ENCODE results near the gene CFC1.
"Not testable (repeated sequence)": the region's sequence is repeated elsewhere in the genome, so short reads cannot be mapped to it uniquely, and the experiment has no call there.

CFC1 gene

GRCh38 chr2:130599393-130599792 is at the start of gene CFC1:
Gene CFC1, minus strand, starts transcription at chr2:130599575. Its CDS starts 288 bp downstream, at chr2:130599287.
- not testable (repeated sequence) for H3K4me3 ChIP-seq (ENCODE audit: low read depth, low read length)

GRCh38 chr2:130641688-130642087 is 42.3 kb upstream of the CFC1 start:
- H3K4me3 ChIP-seq (ENCODE audit: low read depth, low read length), result not testable (repeated sequence)

More at GRCh38 chr2:130599393-130599792, at the start of gene CFC1:
- DNase-seq (ENCODE audit: low read depth), result not testable (repeated sequence)

GRCh38 chr2:130638973-130639372 is 39.6 kb upstream of the CFC1 start:
- not testable (repeated sequence) for DNase-seq (ENCODE audit: low read depth); H3K4me3 ChIP-seq (ENCODE audit: low read depth, low read length)

More at GRCh38 chr2:130641688-130642087, 42.3 kb upstream of the CFC1 start:
- DNase-seq (ENCODE audit: low read depth), result not testable (repeated sequence)

GRCh38 chr2:130628784-130629475 is 29.6 kb upstream of the CFC1 start:
- not testable (repeated sequence) for H3K4me3 ChIP-seq (ENCODE audit: low read depth, low read length); DNase-seq (ENCODE audit: low read depth)

GRCh38 chr2:130611140-130611539 is 11.8 kb upstream of the CFC1 start, which contains the start of gene POTEJ:
Gene POTEJ, plus strand, starts transcription at chr2:130611440. Its CDS starts 93 bp downstream, at chr2:130611533.
- H3K4me3 ChIP-seq (ENCODE audit: low read depth, low read length); DNase-seq (ENCODE audit: low read depth): not testable (repeated sequence)

- DNase-seq (ENCODE audit: low read depth); H3K4me3 ChIP-seq (ENCODE audit: low read depth, low read length): not testable (repeated sequence)
Measured at GRCh38 chr2:130610486-130610885, 11.1 kb upstream of the CFC1 start.

GRCh38 chr2:130609002-130609920 is 9.9 kb upstream of the CFC1 start:
- DNase-seq (ENCODE audit: low read depth); H3K4me3 ChIP-seq (ENCODE audit: low read depth, low read length): not testable (repeated sequence)

GRCh38 chr2:130608276-130609001 is 9.1 kb upstream of the CFC1 start:
- not testable (repeated sequence) for DNase-seq (ENCODE audit: low read depth)

GRCh38 chr2:130601648-130602302 is 2.4 kb upstream of the CFC1 start:
- not testable (repeated sequence) for DNase-seq (ENCODE audit: low read depth); H3K4me3 ChIP-seq (ENCODE audit: low read depth, low read length)

More at GRCh38 chr2:130608276-130609001, 9.1 kb upstream of the CFC1 start:
- H3K4me3 ChIP-seq (ENCODE audit: low read depth, low read length), result not testable (repeated sequence)

- DNase-seq (ENCODE audit: low read depth); H3K4me3 ChIP-seq (ENCODE audit: low read depth, low read length): not testable (repeated sequence)
Measured at GRCh38 chr2:130599926-130600325, 551 bp upstream of the CFC1 start.

GRCh38 chr2:130598463-130598862 is 912 bp downstream of the CFC1 start:
- DNase-seq (ENCODE audit: low read depth), result not testable (repeated sequence)

GRCh38 chr2:130597994-130598393 is 1.4 kb downstream of the CFC1 start:
- DNase-seq (ENCODE audit: low read depth), result not testable (repeated sequence)

More at GRCh38 chr2:130598463-130598862, 912 bp downstream of the CFC1 start:
- not testable (repeated sequence) for H3K4me3 ChIP-seq (ENCODE audit: low read depth, low read length)

GRCh38 chr2:130596757-130597156 is 2.6 kb downstream of the CFC1 start:
- DNase-seq (ENCODE audit: low read depth); H3K4me3 ChIP-seq (ENCODE audit: low read depth, low read length): not testable (repeated sequence)

More at GRCh38 chr2:130597994-130598393, 1.4 kb downstream of the CFC1 start:
- not testable (repeated sequence) for H3K4me3 ChIP-seq (ENCODE audit: low read depth, low read length)

- not testable (repeated sequence) for H3K4me3 ChIP-seq (ENCODE audit: low read depth, low read length); DNase-seq (ENCODE audit: low read depth)
Measured at GRCh38 chr2:130594011-130594410, 5.4 kb downstream of the CFC1 start.

- not testable (repeated sequence) for H3K4me3 ChIP-seq (ENCODE audit: low read depth, low read length); DNase-seq (ENCODE audit: low read depth)
Measured at GRCh38 chr2:130592791-130593414, 6.5 kb downstream of the CFC1 start.

GRCh38 chr2:130590842-130591359 is 8.5 kb downstream of the CFC1 start:
- not testable (repeated sequence) for H3K4me3 ChIP-seq (ENCODE audit: low read depth, low read length); DNase-seq (ENCODE audit: low read depth)

GRCh38 chr2:130590170-130590841 is 9.1 kb downstream of the CFC1 start:
- H3K4me3 ChIP-seq (ENCODE audit: low read depth, low read length); DNase-seq (ENCODE audit: low read depth): not testable (repeated sequence)

Data from GM12865 (cell line).